WTC11 (cell line): ENCODE measurements around the gene MON2.

Experiments
- JUN ChIP-seq: sonication (generic); formaldehyde crosslinking; IDR thresholded peaks from 2 replicates; pipeline ENCODE4 v1.8.0; 2023; ENCODE audit warnings: mild to moderate bottlenecking, missing genetic modification reagents
- TEAD4 ChIP-seq: sonication (generic); formaldehyde crosslinking; IDR thresholded peaks from 2 replicates; pipeline ENCODE4 v1.8.0; 2022; ENCODE audit warnings: mild to moderate bottlenecking, missing genetic modification reagents
- TF ChIP-seq, protein P1 (sequence below): sonication (generic); formaldehyde crosslinking; IDR thresholded peaks from 2 replicates; pipeline ENCODE4 v1.8.1; 2022; ENCODE audit warnings: low read depth, mild to moderate bottlenecking, moderate library complexity, missing genetic modification reagents, borderline replicate concordance
- TF ChIP-seq, protein P2 (sequence below): fragments of 250-450 bp; sonication (Bioruptor Pico); IDR thresholded peaks from 2 replicates; pipeline ENCODE4 v1.9.0; 2021; ENCODE audit warnings: mild to moderate bottlenecking
- TF ChIP-seq, protein P3 (sequence below): fragments of 200-600 bp; IDR thresholded peaks from 2 replicates; pipeline ENCODE4 v1.8.0; 2022; ENCODE audit warnings: antibody characterized with exemption

DNA sequence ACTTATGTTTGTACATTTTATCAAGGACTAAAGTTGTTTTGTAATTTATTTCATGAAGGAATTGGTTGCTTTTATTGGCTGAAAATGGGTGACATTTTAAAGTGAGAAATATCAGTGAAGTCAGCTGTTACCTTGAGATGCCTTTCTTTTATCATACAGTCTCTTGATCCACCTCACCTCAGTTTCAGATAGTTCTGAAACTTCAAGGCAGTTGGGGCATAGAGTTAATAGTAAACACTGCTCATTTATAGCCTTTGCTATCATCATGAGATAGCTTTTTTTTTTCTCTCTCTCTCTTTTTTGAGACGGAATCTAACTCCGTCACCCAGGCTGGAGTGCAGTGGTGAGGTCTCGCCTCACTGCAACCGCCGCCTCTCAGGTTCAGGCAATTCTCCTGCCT lies 76.7 kb downstream of the MON2 start:
- TF ChIP-seq JUN (no peak), TEAD4 (CRISPR knock-in tag) (no peak)
- TF ChIP-seq, protein P1, sequence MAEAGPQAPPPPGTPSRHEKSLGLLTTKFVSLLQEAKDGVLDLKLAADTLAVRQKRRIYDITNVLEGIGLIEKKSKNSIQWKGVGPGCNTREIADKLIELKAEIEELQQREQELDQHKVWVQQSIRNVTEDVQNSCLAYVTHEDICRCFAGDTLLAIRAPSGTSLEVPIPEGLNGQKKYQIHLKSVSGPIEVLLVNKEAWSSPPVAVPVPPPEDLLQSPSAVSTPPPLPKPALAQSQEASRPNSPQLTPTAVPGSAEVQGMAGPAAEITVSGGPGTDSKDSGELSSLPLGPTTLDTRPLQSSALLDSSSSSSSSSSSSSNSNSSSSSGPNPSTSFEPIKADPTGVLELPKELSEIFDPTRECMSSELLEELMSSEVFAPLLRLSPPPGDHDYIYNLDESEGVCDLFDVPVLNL (CRISPR knock-in tag), result no peak
- TF ChIP-seq, protein P2, sequence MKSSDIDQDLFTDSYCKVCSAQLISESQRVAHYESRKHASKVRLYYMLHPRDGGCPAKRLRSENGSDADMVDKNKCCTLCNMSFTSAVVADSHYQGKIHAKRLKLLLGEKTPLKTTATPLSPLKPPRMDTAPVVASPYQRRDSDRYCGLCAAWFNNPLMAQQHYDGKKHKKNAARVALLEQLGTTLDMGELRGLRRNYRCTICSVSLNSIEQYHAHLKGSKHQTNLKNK (CRISPR knock-in tag), result no peak
- TF ChIP-seq, protein P3, sequence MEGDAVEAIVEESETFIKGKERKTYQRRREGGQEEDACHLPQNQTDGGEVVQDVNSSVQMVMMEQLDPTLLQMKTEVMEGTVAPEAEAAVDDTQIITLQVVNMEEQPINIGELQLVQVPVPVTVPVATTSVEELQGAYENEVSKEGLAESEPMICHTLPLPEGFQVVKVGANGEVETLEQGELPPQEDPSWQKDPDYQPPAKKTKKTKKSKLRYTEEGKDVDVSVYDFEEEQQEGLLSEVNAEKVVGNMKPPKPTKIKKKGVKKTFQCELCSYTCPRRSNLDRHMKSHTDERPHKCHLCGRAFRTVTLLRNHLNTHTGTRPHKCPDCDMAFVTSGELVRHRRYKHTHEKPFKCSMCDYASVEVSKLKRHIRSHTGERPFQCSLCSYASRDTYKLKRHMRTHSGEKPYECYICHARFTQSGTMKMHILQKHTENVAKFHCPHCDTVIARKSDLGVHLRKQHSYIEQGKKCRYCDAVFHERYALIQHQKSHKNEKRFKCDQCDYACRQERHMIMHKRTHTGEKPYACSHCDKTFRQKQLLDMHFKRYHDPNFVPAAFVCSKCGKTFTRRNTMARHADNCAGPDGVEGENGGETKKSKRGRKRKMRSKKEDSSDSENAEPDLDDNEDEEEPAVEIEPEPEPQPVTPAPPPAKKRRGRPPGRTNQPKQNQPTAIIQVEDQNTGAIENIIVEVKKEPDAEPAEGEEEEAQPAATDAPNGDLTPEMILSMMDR, result no peak
